NK-92 treated with Interleukin-12 subunit alpha and Interleukin-12 subunit beta, amount 100 ng/mL, for 24 hours (cell line): Measurements from ENCODE around the gene PROS1.
"Not testable (repeated sequence)": the region's sequence is repeated elsewhere in the genome, so short reads cannot be mapped to it uniquely, and the experiment has no call there.

Experiments
- DNase-seq: peaks from one replicate; lab custom pipeline; 2025; lab: John Stamatoyannopoulos, UW

Gene PROS1

DNA sequence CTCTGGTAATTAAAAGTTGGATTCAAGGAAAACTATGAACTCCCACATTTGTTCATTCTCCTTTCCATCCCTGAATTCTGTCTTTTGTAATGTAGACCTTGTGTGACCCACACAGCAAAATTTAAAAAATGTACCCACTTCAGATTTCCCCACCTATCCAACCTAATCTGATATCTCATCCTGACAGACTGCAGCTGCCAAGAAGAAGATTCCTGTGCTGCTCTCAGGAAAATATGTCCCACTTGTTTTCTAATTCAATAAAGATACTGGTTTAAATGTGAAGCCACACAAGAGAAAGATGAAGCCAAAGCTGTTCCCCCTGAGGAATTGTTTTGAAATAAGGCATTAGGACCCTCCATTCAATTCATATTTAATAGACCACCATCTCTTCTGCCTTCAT lies 100.3 kb downstream of the PROS1 start:
- DNase-seq: not testable (repeated sequence)

DNA sequence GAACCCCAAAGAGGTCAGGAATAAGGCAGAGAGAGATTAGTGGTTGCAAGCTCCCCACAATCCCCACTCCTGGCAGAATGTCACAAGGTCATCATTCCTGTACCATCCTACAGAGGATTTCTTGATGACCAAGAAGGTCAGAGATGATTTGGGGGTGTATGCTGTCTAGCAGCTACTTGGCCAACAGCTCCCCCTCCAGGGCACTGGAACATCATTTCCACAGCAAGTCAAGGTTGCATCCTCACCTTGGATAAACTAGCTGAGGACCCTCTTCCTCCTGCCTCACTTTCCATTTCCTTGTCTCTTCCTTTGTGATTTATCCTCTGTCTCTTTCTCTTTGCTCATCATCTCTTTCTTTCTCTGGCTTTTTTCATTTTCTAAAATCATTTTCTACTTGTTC lies 106.3 kb downstream of the PROS1 start:
- DNase-seq: no peak

DNA sequence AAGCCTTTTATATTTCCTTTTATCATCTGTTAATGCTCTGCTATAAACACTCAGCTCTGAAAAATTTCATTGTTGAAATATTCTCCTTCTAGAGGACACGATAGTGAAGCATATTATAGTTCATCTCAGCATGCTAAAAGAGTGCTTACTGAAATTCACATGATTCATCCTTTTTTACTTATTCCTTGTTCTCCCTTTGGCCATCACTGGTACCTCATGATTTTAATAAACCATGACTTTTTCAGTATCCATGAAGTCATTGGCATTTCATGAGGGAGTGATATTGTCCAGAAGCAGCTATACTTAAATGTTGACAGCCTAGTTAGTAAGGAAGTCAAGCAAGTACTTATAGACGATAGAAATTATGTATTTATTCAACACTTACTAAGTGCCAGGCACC lies 112.7 kb downstream of the PROS1 start:
- no peak for DNase-seq

DNA sequence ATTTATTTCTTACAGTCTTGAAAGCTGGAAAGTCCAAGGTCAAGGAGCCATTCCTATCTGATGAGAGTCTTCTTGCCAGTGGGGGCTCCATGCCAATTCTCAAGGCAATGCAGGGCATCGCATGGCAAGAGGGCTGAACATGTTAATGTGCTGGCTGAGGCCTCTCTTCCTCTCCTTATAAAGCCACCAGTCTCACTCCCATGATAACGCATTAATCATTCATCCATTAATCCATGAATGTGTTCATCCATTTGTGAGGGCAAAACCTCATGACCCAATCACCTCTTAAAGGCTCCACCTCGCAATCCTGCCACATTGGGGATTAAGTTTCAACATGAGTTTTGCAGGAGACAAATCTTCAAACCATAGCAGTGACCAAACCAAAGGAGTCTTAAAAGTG lies 118.3 kb downstream of the PROS1 start:
- DNase-seq: no peak

DNA sequence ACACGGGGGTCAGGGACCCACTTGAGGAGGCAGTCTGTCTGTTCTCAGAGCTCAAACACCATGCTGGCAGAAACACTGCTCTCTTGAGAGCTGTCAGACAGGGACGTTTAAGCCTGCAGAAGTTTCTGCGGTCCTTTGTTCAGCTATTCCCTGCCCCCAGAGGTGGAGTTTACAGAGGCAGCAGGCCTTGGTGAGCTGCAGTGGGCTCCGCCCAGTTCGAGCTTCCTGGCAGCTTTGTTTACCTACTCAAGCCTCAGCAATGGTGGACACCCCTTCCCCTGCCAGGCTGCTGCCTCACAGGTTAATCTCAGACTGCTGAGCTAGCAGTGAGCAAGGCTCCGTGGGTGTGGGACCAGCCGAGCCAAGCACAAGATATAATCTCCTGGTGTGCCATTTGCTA lies 121.5 kb downstream of the PROS1 start:
- not testable (repeated sequence) for DNase-seq

DNA sequence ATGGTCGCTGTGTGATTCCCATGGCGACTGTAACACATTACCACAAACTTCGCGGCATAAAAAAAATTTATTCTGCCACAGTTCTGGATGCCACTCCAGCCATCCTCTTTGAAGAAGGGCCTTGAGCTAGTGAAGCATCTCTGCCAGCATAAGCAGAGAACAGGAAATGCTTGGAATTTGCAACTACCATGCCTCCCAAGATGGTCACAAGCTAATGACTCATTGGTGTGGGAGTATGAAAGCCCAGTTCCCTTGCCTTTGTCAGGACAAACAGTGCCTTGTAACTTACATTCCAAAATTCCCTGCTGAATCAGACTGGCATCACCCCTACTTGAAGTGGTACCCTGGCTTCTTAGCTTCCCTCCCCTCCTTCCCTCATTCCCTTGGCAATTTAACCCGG lies 129.7 kb downstream of the PROS1 start:
- no peak for DNase-seq

DNA sequence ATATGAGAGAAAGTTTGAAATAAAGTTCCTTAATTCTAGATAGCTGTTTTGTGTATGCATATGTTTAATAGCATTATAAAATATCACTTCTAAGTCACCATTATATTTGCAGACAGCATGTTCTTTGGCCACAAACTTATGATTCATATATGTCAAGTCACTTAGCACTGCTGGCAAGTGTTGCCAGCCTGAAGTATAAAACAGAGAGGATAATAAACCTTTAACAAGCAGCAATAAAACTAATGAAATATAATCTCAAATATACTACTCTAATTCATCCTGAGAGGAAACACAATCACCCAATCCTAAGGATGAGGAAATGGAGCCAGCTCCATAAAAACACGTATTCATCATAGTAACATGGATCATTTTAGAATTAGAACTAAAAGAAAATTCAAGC lies 134.5 kb downstream of the PROS1 start:
- not testable (repeated sequence) for DNase-seq
